Osteoblast (primary cell): ENCODE data around the gene USP7. TPM values are rescaled to one million over a fixed set of nuclear protein-coding genes. Genes with fewer than 3 reads are reported as not detected.
A peak's percentile ranks its signal among the peaks of the same experiment; 100 is the strongest.
"Not testable (repeated sequence)": the region's sequence is repeated elsewhere in the genome, so short reads cannot be mapped to it uniquely, and the experiment has no call there.

Experiments used
- DNase-seq: peaks from one replicate; pipeline ENCODE4 v3.0.0; 2011; ENCODE audit warnings: low spot score, mixed read lengths; ENCODE audit not compliant: insufficient read length; ENCODE audit errors: missing footprints
- H2AFZ ChIP-seq: 2 replicates; pipeline ENCODE4 v1.6.0; 2011; ENCODE audit warnings: mild to moderate bottlenecking, low read length
- H3K27ac ChIP-seq: 2 replicates; pipeline ENCODE4 v1.5.1; 2011; ENCODE audit warnings: mild to moderate bottlenecking, low read depth, low read length, moderate library complexity
- H3K27me3 ChIP-seq: 2 replicates; pipeline ENCODE4 v1.6.0; 2012; ENCODE audit warnings: mild to moderate bottlenecking, control low read depth, inconsistent platforms, low read length, moderate library complexity; ENCODE audit not compliant: insufficient read depth
- H3K36me3 ChIP-seq: 2 replicates; pipeline ENCODE4 v1.5.1; 2011; ENCODE audit warnings: mild to moderate bottlenecking, low read length, control low read depth, moderate library complexity; ENCODE audit not compliant: insufficient read depth
- H3K4me1 ChIP-seq: 2 replicates; pipeline ENCODE4 v1.5.1; 2011; ENCODE audit warnings: mild to moderate bottlenecking, low read length, control low read depth, moderate library complexity; ENCODE audit not compliant: insufficient read depth
- H3K4me2 ChIP-seq: 2 replicates; pipeline ENCODE4 v1.6.0; 2011; ENCODE audit warnings: mild to moderate bottlenecking, low read length; ENCODE audit not compliant: insufficient read depth
- H3K4me3 ChIP-seq: fragments of 200-600 bp; sonication (generic); 3 replicates; pipeline ENCODE4 v1.5.1; 2012; ENCODE audit warnings: mild to moderate bottlenecking, low read length, inconsistent platforms; ENCODE audit not compliant: insufficient read depth
- H3K79me2 ChIP-seq: 2 replicates; pipeline ENCODE4 v1.6.0; 2012; ENCODE audit warnings: mild to moderate bottlenecking, low read length, control low read depth, inconsistent platforms; ENCODE audit not compliant: insufficient read depth
- H3K9me3 ChIP-seq: 2 replicates; pipeline ENCODE4 v1.5.1; 2011; ENCODE audit warnings: low read depth, low read length, control low read depth
- H4K20me1 ChIP-seq: 2 replicates; pipeline ENCODE4 v1.6.0; 2012; ENCODE audit warnings: mild to moderate bottlenecking, low read length, control low read depth; ENCODE audit not compliant: insufficient read depth
- total RNA-seq: library from RNA; depleted of rRNA; stranded (reverse); fragments of >200 nt; gene quantifications from 2 replicates; pipeline ENCODE4 v1.2.3, GENCODE V29; 2012
- TF ChIP-seq, protein P1 (sequence below): IDR thresholded peaks from 2 replicates; pipeline ENCODE4 v1.5.1; 2011; ENCODE audit warnings: mild to moderate bottlenecking, low read depth, low read length, moderate library complexity; ENCODE audit errors: extremely low read depth

USP7 gene
- total RNA-seq, 1 donor: 51.4 TPM

GRCh38 chr16:8874388-8874787 lies 89.3 kb downstream of the USP7 start:
- TF ChIP-seq, protein P1, sequence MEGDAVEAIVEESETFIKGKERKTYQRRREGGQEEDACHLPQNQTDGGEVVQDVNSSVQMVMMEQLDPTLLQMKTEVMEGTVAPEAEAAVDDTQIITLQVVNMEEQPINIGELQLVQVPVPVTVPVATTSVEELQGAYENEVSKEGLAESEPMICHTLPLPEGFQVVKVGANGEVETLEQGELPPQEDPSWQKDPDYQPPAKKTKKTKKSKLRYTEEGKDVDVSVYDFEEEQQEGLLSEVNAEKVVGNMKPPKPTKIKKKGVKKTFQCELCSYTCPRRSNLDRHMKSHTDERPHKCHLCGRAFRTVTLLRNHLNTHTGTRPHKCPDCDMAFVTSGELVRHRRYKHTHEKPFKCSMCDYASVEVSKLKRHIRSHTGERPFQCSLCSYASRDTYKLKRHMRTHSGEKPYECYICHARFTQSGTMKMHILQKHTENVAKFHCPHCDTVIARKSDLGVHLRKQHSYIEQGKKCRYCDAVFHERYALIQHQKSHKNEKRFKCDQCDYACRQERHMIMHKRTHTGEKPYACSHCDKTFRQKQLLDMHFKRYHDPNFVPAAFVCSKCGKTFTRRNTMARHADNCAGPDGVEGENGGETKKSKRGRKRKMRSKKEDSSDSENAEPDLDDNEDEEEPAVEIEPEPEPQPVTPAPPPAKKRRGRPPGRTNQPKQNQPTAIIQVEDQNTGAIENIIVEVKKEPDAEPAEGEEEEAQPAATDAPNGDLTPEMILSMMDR: no peak
- Histone ChIP-seq H3K4me1 (peaks cover 19% of the 10 kb centered on the region), H4K20me1 (no peaks in the 10 kb centered on the region), H3K79me2 (no peaks in the 10 kb centered on the region), H3K4me2 (no peak overlapping the region), H2AFZ (no peak overlapping the region), H3K27ac (no peak overlapping the region), H3K4me3 (no peak overlapping the region), H3K9me3 (no peaks in the 10 kb centered on the region), H3K27me3 (no peaks in the 10 kb centered on the region), H3K36me3 (no peaks in the 10 kb centered on the region)
- peak; percentile 77 for DNase-seq

DNA sequence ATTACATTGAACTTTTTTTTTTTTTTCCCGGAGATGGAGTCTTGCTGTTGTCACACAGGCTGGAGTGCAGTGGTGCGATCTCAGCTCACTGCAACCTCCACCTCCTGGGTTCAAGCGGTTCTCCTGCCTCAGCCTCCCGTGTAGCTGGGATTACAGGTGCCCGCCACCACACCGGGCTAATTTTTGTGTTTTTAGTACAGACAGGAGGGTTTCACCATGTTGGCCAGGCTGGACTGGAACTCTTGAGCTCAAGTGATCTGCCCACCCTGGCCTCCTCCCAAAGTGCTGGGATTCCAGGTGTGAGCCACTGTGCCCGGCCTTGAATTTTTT lies 89.9 kb downstream of the USP7 start:
- H3K27ac ChIP-seq, H3K79me2 ChIP-seq, DNase-seq, H4K20me1 ChIP-seq, H3K4me2 ChIP-seq, H2AFZ ChIP-seq, H3K4me3 ChIP-seq, H3K27me3 ChIP-seq, H3K36me3 ChIP-seq, H3K9me3 ChIP-seq: not testable (repeated sequence)
- H3K4me1 ChIP-seq: peaks cover 19% of the 10 kb centered on the region

- no peak for DNase-seq
- Histone ChIP-seq H3K27me3 (no peaks in the 10 kb centered on the region), H3K36me3 (no peaks in the 10 kb centered on the region), H3K4me2 (no peak overlapping the region), H3K4me1 (peaks cover 13% of the 10 kb centered on the region), H4K20me1 (no peaks in the 10 kb centered on the region), H2AFZ (no peak overlapping the region), H3K27ac (no peak overlapping the region), H3K9me3 (no peaks in the 10 kb centered on the region), H3K79me2 (no peaks in the 10 kb centered on the region), H3K4me3 (no peak overlapping the region)
- TF ChIP-seq, protein P1: peak; percentile 31
These were observed 90.5 kb downstream of the USP7 start for GRCh38 chr16:8872967-8873865.

GRCh38 chr16:8872071-8872470 lies 91.6 kb downstream of the USP7 start:
- H3K4me2 ChIP-seq: no peak overlapping the region
- no peaks in the 10 kb centered on the region for H3K27me3 ChIP-seq
- H3K27ac ChIP-seq: no peak overlapping the region
- H2AFZ ChIP-seq: no peak overlapping the region
- no peak for DNase-seq
- peaks cover 10% of the 10 kb centered on the region for H3K79me2 ChIP-seq
- H3K4me3 ChIP-seq: no peak overlapping the region
- H4K20me1 ChIP-seq: peaks cover 2% of the 10 kb centered on the region
- TF ChIP-seq, protein P1: no peak
- H3K4me1 ChIP-seq: peaks cover 16% of the 10 kb centered on the region
- no peaks in the 10 kb centered on the region for H3K9me3 ChIP-seq
- H3K36me3 ChIP-seq: no peaks in the 10 kb centered on the region

- Histone ChIP-seq H3K79me2 (peaks cover 31% of the 10 kb centered on the region), H4K20me1 (peaks cover 16% of the 10 kb centered on the region), H3K4me1 (peaks cover 20% of the 10 kb centered on the region)
- not testable (repeated sequence) for H3K4me2 ChIP-seq, DNase-seq, H2AFZ ChIP-seq, H3K27me3 ChIP-seq, H3K4me3 ChIP-seq, H3K9me3 ChIP-seq, H3K27ac ChIP-seq, H3K36me3 ChIP-seq
These were observed 93.8 kb downstream of the USP7 start for GRCh38 chr16:8869988-8870241.
